Suprapubic skin (tissue), 4 donors: ENCODE results near the gene NTM. TPM values are rescaled to one million over a fixed set of nuclear protein-coding genes. Genes with fewer than 3 reads are reported as not detected.

ENCODE experiments used
- DNase-seq, 2 donors: peaks; one replicate each; pipeline ENCODE4 v3.0.0-alpha.2; 2019; ENCODE audit warnings: low spot score in 2 of 2
- H3K27ac ChIP-seq: fragments of 200-600 bp; sonication (generic); one replicate; pipeline ENCODE4 v1.5.1; 2019
- H3K27me3 ChIP-seq: fragments of 200-600 bp; sonication (generic); one replicate; pipeline ENCODE4 v1.5.1; 2019
- H3K36me3 ChIP-seq: fragments of 200-600 bp; sonication (generic); one replicate; pipeline ENCODE4 v1.5.1; 2019
- H3K4me1 ChIP-seq: fragments of 200-600 bp; sonication (generic); one replicate; pipeline ENCODE4 v1.5.1; 2019
- H3K4me3 ChIP-seq: fragments of 200-600 bp; sonication (generic); one replicate; pipeline ENCODE4 v1.5.1; 2019; ENCODE audit warnings: mild to moderate bottlenecking
- H3K9me3 ChIP-seq: fragments of 200-600 bp; sonication (generic); one replicate; pipeline ENCODE4 v1.5.1; 2019
- CTCF ChIP-seq, 2 donors: fragments of 200-600 bp in 1 of 2; fragments of 450-650 bp in 1 of 2; sonication (generic) in 1 of 2; IDR thresholded peaks; one replicate each; pipeline ENCODE4 v1.5.1; 2016 to 2019; ENCODE audit warnings: antibody characterized with exemption in 2 of 2, mild to moderate bottlenecking in 1 of 2, moderate library complexity in 1 of 2
- EP300 ChIP-seq: sonication (generic); formaldehyde crosslinking; IDR thresholded peaks from one replicate; pipeline ENCODE4 v1.6.1; 2017; ENCODE audit warnings: antibody characterized with exemption
- POLR2A ChIP-seq, 2 donors: fragments of 450-650 bp; IDR thresholded peaks; one replicate each; pipeline ENCODE4 v1.6.1; 2017; ENCODE audit warnings: antibody characterized with exemption in 2 of 2, mild to moderate bottlenecking in 2 of 2, moderate library complexity in 2 of 2
- POLR2AphosphoS5 ChIP-seq, 3 donors: sonication (generic); formaldehyde crosslinking; IDR thresholded peaks; one replicate each; pipeline ENCODE4 v1.6.1; 2017; ENCODE audit warnings: antibody characterized with exemption in 3 of 3
- WGBS: methylation state at CpG from one replicate; pipeline ENCODE4 v1.1.5; 2018; 5-methylcytosine and 5-hydroxymethylcytosine counted together
- total RNA-seq, 4 donors: library from RNA; depleted of rRNA; stranded (reverse); fragments of >200 nt; gene quantifications; one replicate each; pipeline ENCODE4 v1.1.0, GENCODE V29; 2016

The NTM gene
- total RNA-seq, 4 donors from 2014 or later: 0.19 to 19.1 (median 2.1) TPM

GRCh38 chr11:131852757-131853156, 482.3 kb downstream of the NTM start:
- no peak for TF ChIP-seq POLR2A (IDR thresholded peaks at IDR 0.05)
- TF ChIP-seq POLR2AphosphoS5 (IDR thresholded peaks at IDR 0.05): no peak
- TF ChIP-seq EP300: no peak
- no peak for TF ChIP-seq CTCF (IDR thresholded peaks at IDR 0.05)
- no peak for DNase-seq
- 93% methylated on average over 3 of the region's 3 CpGs for WGBS

GRCh38 chr11:131854391-131854790, 484.0 kb downstream of the NTM start:
- WGBS: 82% methylated on average over 4 of the region's 4 CpGs
- H3K9me3 ChIP-seq: no peaks in the 10 kb centered on the region

More at GRCh38 chr11:131852757-131853156, 482.3 kb downstream of the NTM start:
- no peak overlapping the region for H3K4me3 ChIP-seq
- no peak overlapping the region for H3K27ac ChIP-seq
- no peaks in the 10 kb centered on the region for H3K27me3 ChIP-seq
- no peaks in the 10 kb centered on the region for H3K4me1 ChIP-seq
- no peaks in the 10 kb centered on the region for H3K9me3 ChIP-seq
- no peaks in the 10 kb centered on the region for H3K36me3 ChIP-seq

GRCh38 chr11:131855320-131855719, 484.9 kb downstream of the NTM start:
- no peaks in the 10 kb centered on the region for H3K27me3 ChIP-seq
- no peak overlapping the region for H3K27ac ChIP-seq
- no peak for DNase-seq
- no peak overlapping the region for H3K4me3 ChIP-seq
- no peaks in the 10 kb centered on the region for H3K4me1 ChIP-seq
- TF ChIP-seq POLR2AphosphoS5 (IDR thresholded peaks at IDR 0.05): no peak
- TF ChIP-seq CTCF (IDR thresholded peaks at IDR 0.05): no peak
- TF ChIP-seq POLR2A (IDR thresholded peaks at IDR 0.05): no peak
- TF ChIP-seq EP300: no peak
- no peaks in the 10 kb centered on the region for H3K9me3 ChIP-seq
- H3K36me3 ChIP-seq: no peaks in the 10 kb centered on the region

More at GRCh38 chr11:131854391-131854790, 484.0 kb downstream of the NTM start:
- Histone ChIP-seq H3K4me3 (no peak overlapping the region), H3K27ac (no peak overlapping the region), H3K27me3 (no peaks in the 10 kb centered on the region), H3K36me3 (no peaks in the 10 kb centered on the region), H3K4me1 (no peaks in the 10 kb centered on the region)
- DNase-seq: no peak
- TF ChIP-seq POLR2A (IDR thresholded peaks at IDR 0.05): no peak
- no peak for TF ChIP-seq EP300
- TF ChIP-seq CTCF (IDR thresholded peaks at IDR 0.05): no peak
- TF ChIP-seq POLR2AphosphoS5 (IDR thresholded peaks at IDR 0.05): no peak

- WGBS: 76% methylated on average over 5 of the region's 5 CpGs
- Histone ChIP-seq H3K9me3 (no peaks in the 10 kb centered on the region), H3K4me3 (no peak overlapping the region), H3K27ac (no peak overlapping the region), H3K36me3 (no peaks in the 10 kb centered on the region), H3K4me1 (no peaks in the 10 kb centered on the region), H3K27me3 (no peaks in the 10 kb centered on the region)
- no peak for DNase-seq
- TF ChIP-seq POLR2A (IDR thresholded peaks at IDR 0.05): no peak
These were observed 486.8 kb downstream of the NTM start for GRCh38 chr11:131857246-131857645.

- no peak overlapping the region for H3K27ac ChIP-seq
- no peaks in the 10 kb centered on the region for H3K36me3 ChIP-seq
- no peaks in the 10 kb centered on the region for H3K27me3 ChIP-seq
- TF ChIP-seq EP300: no peak
- no peak for TF ChIP-seq CTCF (IDR thresholded peaks at IDR 0.05)
- no peak for TF ChIP-seq POLR2A (IDR thresholded peaks at IDR 0.05)
- no peak for TF ChIP-seq POLR2AphosphoS5 (IDR thresholded peaks at IDR 0.05)
- H3K4me3 ChIP-seq: no peak overlapping the region
- no peaks in the 10 kb centered on the region for H3K9me3 ChIP-seq
- 77% methylated on average over 11 of the region's 11 CpGs for WGBS
- no peaks in the 10 kb centered on the region for H3K4me1 ChIP-seq
- no peak for DNase-seq
These were observed 488.1 kb downstream of the NTM start for GRCh38 chr11:131858505-131858904.
